RKO (cell line): ENCODE results near the gene CCR4.
"Not testable (repeated sequence)": the region's sequence is repeated elsewhere in the genome, so short reads cannot be mapped to it uniquely, and the experiment has no call there.

ENCODE experiments used
- DNase-seq: peaks from one replicate; pipeline ENCODE4 v3.0.0-alpha.2; 2016; ENCODE audit warnings: low spot score

CCR4 gene

DNA sequence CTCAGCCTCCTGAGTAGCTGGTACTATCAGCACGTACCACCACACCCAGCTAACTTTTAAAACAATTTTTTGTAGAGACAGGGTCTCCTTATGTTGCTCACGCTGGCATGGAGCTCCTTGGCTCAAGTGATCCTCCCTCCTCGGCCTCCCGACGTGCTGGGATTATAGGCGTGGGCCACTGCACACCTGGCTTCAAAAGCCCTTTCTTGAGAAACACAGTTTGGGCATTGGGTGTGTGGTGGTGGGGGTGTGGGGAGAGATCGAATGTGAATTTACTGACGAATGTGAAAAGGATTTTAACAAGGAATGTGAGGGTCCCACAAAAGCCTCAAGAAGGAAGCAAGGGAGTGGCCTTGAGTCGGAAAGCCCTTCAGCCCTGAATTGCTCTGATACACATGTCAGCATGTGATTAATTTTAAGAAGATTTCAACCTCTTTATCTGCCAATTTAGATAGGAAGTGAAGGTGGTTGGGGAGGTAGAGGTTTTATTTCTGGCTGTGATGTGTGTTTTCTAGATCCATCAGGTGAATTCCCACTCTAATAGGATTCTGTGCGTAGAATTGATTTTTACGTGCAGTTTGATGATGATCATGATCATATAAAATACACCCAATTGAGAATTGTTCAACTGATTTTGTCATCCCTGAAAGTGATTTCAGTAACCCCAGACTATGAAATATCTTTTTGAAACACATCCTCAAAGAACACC is 1.1 kb downstream of the CCR4 start:
- no peak for DNase-seq

DNA sequence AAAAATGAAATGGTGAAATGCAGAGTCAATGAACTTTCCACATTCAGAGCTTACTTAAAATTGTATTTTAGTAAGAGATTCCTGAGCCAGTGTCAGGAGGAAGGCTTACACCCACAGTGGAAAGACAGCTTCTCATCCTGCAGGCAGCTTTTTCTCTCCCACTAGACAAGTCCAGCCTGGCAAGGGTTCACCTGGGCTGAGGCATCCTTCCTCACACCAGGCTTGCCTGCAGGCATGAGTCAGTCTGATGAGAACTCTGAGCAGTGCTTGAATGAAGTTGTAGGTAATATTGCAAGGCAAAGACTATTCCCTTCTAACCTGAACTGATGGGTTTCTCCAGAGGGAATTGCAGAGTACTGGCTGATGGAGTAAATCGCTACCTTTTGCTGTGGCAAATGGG is 3.1 kb downstream of the CCR4 start:
- DNase-seq = no peak

DNA sequence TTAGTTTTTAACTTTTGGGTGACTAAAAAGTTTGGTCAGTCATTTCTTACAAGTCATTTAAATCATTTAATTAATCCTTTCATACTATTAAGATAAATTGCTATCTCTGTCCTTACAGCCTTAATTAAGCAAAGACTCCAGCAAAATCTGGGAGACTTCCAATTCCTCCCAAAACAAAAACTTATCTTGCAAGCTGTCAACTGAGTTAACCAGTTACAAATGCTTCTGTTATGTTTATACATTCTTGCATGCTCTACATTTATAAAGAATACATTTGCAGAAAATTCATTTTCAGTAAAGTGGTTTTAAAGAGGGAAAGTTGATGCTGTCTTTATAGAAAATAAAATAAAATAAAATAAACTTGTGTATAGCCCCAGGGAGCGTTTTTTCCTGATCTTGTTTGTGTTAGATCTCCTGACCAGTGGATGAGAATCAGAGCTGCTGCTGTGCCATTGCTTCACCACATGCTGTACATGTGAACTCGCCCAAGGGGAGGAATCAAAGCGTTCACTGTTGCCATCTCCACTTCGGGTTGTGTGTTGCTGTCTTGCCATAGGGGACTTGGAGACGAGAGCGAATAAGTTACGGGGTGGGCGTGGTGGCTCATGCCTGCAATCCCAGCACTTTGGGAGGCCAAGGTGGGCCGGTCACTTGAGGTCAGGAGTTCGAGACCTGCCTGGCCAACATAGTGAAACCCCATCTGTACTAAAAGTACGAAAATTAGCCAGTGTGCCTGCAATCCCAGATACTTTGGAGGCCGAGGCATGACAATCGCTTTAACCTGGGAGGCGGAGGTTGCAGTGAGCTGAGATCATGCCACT is 5.5 kb downstream of the CCR4 start:
- DNase-seq = no peak

DNA sequence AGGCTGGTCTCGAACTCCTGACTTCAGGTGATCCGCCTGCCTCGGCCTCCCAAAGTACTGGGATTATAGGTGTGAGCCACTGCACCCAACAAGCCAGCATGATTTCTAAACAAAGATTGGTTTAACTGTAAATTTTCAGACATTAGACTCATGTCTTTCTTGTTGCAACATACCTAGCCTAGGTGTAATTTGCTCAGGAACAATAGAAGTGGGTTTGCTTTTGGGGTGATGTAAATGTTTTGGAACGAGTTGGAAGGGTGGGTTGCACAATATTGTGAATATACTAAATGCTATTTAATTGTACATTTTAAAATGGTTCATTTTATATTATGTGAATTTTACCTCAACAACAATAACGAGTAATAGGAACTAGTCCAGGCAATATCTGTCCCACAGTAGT is 7.1 kb downstream of the CCR4 start:
- no peak for DNase-seq

DNA sequence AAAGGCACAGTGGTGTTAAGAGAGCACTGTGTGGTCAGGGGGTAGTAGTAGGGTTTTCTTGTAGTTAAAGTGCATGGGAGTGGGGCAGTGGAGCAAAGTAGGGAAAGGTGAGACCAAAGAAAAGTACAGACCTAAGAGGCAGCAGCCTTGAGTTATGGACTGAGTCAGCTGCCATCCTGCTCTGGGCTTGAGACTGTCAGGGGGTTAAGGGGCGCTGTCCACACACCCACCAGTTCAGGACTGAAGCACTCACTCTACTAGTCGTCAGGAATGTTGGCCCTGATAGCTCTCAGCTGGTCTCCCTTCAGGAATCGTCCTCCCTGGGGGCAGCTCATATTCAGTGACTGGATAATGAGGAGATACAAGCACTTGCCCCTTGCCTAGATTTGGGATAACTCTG is 7.9 kb downstream of the CCR4 start:
- DNase-seq = no peak

DNA sequence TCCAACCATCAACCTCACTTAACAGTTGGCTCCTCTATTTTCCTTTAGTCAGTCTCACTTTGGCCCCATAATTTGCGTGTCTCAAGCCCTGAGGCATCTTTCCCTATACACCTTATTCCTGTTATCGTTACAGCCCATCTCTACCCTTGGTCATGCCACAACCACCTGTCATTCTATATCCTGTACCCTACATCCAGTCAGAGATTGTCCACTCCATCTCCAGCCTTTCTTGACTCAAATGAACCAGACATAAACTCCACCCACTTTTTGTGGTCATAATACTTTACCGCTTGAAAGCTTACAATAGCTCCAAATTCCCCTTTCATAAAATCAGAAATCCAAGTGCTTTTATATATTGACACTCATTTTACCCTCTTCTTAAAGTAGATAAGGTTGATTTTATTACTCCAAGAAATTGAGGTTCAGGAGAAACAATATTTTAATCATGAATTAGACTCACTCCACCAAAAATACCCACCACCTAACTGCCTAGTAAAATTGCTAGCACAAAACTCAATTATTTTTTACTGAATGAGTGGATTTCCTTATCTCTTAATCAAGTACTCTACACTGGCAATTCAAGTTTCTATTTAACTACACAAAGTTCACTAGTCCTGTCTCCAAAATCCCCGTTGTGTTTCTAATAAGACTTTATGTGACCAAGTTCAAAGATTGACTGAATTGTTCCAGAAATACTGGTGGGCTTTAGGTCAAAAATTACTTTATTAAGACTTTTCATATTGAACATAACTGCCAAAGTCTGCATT is 9.1 kb downstream of the CCR4 start:
- no peak for DNase-seq

DNA sequence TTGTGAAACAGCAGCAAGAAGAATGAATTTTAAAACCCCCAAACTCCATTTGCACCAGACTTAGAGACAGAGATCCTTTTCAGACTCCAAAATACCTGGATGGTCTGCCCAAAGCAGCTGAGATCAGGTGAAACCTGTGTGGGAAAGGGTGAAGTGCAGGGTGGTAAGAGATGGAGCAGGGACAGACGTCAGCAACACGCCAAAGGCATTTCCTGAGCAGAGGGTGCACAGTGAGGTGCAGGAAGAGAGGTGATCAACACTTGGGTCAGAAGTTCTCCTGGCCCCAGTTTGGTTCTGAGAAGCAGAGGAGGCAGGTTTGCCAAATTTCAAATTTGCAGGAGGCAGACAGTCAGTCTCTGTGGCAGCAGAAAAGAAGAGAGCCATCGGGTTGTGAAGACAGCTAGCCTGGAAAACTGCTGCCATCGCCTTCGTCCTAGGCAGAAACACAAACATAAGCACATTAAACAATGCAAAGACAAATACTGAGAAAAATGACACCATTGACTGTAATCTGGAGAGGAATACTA is 9.8 kb downstream of the CCR4 start:
- DNase-seq = no peak

DNA sequence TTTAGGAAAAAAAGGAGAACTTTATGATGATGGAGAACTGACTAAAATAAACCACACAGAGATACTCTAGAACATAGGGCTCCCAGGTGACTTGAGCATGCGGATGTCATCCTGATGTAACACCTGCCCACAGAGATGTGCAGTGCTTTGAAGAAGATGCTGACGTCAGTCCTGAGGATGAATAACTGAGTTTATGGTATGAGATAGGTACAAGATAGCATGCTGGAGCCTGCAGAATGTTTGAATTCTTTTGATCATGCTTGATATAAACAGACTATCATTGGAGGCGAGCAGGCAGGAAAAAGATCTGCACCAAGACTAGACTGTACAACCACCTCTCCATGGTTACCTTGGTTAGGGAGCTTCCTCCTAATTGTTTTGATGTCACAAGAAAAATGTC is 12.4 kb downstream of the CCR4 start:
- DNase-seq = no peak

DNA sequence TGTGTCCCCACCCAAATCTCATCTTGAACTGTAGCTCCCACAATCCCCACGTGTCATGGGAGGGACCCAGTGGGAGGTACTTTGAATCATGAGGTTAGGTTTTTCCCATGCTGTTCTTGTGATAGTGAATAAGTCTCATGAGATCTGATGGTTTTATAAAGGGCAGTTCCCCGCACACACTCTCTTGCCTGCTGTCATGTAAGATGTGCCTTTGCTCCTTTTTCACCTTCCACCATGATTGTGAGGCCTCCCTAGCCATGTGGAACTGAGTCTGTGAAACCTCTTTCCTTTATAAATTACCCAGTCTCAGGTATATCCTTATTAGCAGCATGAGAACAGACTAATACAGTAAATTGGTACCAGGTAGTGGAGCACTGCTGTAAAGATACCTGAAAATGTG is 13.3 kb downstream of the CCR4 start:
- DNase-seq = not testable (repeated sequence)

DNA sequence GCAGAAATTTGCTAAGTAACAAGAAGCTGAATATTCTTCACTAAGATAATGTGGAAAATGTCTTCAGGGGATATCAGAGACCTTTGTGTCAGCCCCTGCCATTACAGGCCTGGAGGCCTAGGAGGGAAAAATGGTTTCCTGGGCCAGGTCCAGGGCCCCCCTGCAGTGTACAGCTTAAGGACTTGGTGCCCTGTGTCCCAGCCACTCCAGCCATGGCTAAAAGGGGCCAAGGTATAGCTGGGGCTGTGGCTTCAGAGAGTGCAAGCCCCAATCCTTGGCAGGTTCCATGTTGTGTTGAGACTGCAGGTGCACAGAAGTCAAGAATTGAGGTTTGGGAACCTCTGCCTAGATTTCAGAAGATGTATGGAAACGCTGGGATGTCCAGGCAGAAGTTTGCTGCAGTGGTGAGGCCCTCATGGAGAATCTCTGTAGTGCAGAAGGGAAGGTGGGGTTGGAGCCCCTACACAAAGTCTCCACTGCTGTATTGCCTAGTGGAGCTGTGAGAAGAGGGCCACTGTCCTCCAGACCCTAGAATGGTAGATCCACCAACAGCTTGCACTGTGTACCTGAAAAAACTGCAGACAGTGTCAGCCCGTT is 14.3 kb downstream of the CCR4 start:
- DNase-seq = not testable (repeated sequence)

DNA sequence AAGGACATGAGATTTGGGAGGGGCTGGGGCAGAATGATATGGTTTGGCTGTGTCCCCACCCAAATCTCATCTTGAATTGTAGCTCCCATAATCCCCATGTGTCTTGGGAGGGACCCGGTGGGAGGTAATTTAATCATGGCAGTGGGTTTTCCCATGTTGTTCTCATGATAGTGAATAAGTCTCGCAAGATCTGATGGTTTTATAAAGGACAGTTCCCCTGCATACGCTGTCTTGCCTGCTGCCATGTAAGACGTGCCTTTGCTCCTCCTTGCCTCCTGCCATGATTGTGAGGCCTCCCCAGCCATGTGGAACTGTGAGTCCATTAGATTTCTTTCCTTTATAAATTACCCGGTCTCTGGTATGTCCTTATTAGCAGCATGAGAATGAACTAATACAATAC is 15.2 kb downstream of the CCR4 start:
- not testable (repeated sequence) for DNase-seq

DNA sequence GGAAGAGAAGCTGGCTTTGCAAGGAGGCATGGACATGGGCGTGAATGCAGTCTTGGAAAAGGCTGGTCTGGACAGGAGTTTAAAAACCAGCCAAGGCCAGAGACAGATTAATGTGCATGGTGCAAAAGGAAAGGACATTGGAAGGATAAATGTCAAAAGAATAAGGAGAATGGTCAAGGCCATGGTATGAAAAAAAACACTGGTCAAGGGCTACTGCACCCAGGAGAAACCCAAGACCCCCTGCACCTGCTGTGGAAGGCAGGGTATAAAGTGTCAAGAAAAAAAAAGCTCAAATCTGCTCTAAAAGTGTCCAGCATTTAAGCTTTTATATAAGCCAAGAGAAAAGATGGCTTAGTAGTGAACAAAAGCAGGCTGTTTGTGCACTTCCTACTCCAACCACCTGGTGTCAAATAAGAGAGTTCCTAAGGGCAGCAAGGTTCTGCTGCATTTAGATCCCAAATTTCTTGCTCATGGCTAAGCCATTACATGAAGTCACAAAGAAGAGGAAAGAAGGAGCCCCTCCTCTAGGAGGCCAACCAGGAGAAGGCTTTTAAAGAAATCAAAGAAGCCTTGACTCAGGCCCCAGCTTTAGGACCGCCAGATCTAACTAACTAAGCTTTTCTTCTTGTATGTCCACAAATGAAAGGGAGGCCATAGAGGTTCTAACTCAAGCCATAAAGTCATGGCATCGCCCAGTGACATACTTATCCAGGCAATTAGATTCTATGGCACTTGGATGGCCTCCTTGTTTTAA is 16.9 kb downstream of the CCR4 start:
- no peak for DNase-seq

DNA sequence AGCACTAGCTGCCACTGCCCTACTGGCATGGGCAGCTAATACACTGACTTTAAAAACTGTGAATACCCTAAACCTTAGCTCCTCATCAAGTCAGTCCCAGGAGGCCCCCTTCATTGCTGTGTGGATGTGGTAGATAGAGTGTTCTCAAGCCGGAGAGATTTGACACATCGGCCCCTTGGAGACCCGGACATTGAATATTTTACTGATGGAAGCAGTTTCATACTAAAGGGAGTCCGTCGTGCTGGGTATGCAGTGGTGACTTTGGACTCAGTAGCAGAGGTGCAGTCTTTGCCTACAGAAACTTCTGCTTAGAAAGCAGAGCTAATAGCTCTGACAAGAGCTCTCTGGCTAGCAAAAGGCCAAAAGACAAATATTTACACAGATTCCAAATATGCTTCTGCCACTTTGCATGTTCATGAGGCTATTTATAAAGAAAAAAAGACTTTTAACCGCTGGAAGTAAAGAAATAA is 17.5 kb downstream of the CCR4 start:
- DNase-seq = no peak

DNA sequence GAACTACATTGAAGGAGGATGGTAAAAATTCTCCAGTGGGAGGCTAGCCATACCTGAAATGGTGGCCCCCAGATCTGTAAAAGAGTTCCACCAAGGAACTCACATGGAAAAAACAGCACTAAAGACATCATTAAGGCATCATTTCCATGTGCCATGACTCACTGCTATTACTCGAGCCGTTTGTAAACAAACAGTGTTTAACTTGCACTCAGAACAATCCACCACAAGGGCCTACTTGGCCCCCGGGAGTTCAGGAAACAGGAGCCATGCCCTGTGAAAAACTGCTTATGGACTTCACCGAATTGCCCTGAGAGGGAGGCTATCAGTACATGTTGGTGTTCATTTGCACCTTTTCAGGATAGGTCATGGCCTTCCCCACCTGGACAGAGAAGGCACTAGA is 18.2 kb downstream of the CCR4 start:
- peak; percentile 12 for DNase-seq

DNA sequence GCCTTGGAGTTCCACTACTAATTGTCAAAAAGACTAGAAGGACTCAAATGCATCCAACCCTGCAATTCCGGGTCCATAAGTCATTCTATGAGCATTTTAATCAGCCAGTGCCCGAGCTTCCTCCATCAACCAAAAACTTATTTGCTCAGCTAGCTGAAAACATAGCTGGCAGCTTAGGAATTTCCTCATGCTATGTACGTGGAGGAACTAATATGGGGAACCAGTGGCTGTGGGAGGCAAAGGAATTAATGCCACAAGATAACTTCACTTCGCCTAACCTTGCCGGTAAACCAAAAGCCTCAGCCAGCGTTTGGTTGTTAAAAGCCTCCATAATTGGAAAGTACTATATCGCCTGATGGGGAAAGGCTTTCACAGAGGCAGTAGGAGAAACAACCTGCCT is 19.8 kb downstream of the CCR4 start:
- not testable (repeated sequence) for DNase-seq

DNA sequence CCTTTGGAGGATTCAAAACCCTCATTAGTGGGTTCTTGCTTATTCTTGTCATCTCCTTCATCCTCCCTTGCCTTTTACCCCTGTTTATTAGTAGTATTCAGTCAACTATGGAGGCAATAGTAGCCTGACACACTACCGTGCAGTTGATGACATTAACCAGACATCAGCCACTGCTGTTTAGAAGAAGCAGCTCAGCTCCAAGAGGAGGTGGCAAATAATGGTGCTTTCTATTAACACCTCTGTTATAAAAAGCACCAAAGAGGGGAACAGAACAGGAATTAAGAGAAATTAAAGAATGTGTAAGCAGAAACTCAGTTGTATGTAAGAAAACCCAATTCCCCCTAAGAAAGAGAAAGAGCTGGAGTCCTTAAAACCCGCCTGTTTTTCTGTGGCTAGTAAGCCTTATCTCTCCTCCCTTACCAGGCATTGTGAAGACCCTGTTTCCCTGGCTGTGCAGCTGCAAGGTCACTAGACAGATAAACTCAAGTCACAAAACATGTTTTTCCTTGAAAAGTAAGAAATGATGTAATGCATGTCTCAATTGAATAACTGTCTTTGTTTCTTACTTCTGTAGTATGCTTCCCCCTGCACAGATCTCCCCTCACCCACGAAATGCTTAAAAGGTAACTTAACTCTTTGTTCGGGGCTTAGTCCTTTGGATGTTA is 21.2 kb downstream of the CCR4 start:
- no peak for DNase-seq

DNA sequence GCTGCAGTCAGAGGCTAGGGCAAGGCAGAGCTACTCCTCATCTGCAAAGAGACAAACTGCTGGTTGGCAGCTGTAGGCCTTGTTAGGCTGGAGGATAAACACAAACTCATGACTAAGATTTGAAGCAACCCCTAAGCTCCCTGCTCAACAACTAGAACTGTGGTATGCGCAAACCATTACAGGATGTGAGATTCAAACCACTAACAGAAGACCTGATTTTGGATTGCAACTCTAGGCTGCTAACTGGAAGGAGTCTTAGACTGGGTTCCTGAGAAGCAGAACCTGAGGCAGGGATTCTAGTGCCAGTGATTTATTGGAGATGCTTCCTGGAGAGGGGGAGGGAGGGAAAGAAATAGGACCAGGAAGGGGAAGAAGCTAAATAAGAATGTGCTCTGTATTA is 22.5 kb downstream of the CCR4 start:
- DNase-seq = no peak

DNA sequence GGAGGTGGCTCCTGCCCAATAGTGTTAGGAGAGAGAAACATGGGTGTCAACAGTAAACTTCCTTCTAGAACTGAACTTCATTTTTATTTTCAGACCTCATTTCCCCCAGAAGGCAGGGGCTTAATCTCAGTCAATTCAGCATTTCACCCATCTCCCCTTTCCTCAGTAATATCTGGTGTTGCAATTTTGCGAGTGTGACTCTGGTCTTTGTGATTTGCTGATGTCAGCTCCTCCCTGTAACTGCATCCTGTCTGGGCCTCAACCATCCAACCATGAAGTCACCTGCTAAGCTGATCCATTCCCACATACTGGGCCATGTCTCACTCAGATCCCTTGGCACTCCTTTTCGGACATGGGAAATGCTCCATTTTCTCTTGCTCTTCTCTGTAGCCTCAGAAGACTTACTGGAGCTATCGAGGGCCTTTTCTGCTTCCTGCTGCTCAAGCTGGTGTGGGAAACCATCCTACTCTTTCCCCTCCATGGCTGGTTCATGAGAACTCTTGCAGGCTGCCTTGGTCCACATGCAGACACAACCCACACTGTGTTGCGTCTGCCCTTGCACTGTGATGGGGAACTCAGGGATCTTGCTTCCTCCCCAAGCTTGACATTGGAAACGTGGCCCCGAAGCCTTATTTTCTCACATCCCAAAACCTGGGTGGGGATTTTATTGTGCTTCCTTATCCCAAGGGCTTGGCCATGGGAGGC is 24.6 kb downstream of the CCR4 start:
- DNase-seq = no peak

DNA sequence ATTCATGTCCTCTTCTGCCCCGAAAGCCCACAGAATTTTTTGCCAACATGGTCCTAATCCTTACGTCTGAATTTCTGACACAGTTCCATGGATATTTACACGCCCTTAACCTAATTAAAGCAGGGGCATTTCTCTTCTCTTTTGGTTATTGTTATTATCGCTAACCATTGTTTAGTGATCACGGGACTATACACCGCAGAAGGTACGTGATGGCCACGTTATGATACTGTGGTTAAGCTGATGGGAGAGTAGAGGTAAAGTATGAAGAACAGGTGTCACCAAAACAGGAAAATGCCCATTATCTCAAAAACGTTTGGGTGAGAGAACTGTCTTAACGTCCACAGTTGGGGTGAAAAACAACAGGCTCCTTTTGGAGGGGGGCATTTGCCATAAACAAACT is 26.4 kb downstream of the CCR4 start:
- no peak for DNase-seq

DNA sequence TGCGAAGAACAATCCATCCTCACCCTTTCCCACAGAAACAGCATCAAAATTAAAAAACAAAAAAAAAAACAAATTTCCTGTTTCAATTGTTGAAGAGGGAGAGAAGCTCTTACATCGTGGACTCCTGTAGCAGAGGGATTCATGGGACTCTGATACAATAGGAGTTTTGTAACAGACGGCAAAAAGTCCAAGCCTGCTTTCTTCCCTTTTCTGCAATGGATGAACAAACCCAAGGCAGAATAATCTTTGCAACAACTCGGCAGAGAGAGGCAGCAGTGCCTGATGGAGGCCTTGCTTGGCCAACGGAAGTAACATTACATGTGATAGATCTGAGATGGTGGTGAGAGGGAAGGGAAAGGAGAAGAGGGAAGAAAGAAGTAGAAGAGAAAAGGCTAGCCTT is 26.9 kb downstream of the CCR4 start:
- DNase-seq = no peak
